Ovary (tissue), 3 donors: ENCODE data around the gene ARCN1.

ENCODE experiments used
- CTCF ChIP-seq, 3 donors: fragments of 450-650 bp in 2 of 3; fragments of 200-600 bp in 1 of 3; IDR thresholded peaks; one replicate each; pipeline versions ENCODE4 v1.5.1 to v1.8.0; 2016 to 2022; ENCODE audit warnings: antibody characterized with exemption in 3 of 3, mild to moderate bottlenecking in 1 of 3
- EP300 ChIP-seq: sonication (generic); formaldehyde crosslinking; IDR thresholded peaks from one replicate; pipeline ENCODE4 v1.6.1; 2017; ENCODE audit warnings: antibody characterized with exemption
- POLR2A ChIP-seq: fragments of 450-650 bp; IDR thresholded peaks from one replicate; pipeline ENCODE4 v1.6.1; 2017; ENCODE audit warnings: antibody characterized with exemption, mild to moderate bottlenecking, moderate library complexity
- donor health status: DM: no; HTN: no; CAD: no.

GRCh38 chr11:118622376-118623268 is 50.4 kb downstream of the ARCN1 start:
- TF ChIP-seq POLR2A (no peak), CTCF (IDR thresholded peaks at IDR 0.05) (no peak), EP300 (no peak)
